ENCODE data around the gene C18orf63. TPM values are rescaled to one million over a fixed set of nuclear protein-coding genes. Genes with fewer than 3 reads are reported as not detected.

The C18orf63 gene
- total RNA-seq, 1 experiment from 2014 or later: not detected

GRCh38 chr18:74299746-74300145, 15.9 kb upstream of the C18orf63 start:
- peaks cover 6% of the 10 kb centered on the region for H3K27me3 ChIP-seq (replicated peaks; ENCODE audit: insufficient read depth, low read depth, low read length, poor library complexity)
- no peak overlapping the region for H3K27ac ChIP-seq (ENCODE audit: low read depth, low read length, poor library complexity, severe bottlenecking)
- H3K4me3 ChIP-seq (ENCODE audit: low read depth, low read length, poor library complexity, severe bottlenecking): no peak overlapping the region
- POLR2A ChIA-PET (ENCODE audit: low non-redundant PET): no interaction called here
- intact Hi-C loops (cut with micrococcal nuclease; ENCODE audit: unreplicated experiment): no loop called here
- TF ChIP-seq EZH2 (IDR thresholded peaks at IDR 0.05; ENCODE audit: borderline replicate concordance, low read depth, low read length, poor library complexity, severe bottlenecking): no peak
- TF ChIP-seq CTCF (conservative IDR thresholded peaks at IDR 0.05; ENCODE audit: low read depth, low read length): no peak
- H3K9me3 ChIP-seq (ENCODE audit: low read depth, low read length, poor library complexity, severe bottlenecking): no peaks in the 10 kb centered on the region
- no TSS peak for BruUV-seq (replicated peaks)
- DNase-seq (ENCODE audit: low spot score): no peak
- CTCF ChIA-PET: no interaction called here
- H3K36me3 ChIP-seq (ENCODE audit: insufficient read depth, low read length, poor library complexity, severe bottlenecking): no peaks in the 10 kb centered on the region
- no peaks in the 10 kb centered on the region for H3K4me1 ChIP-seq (ENCODE audit: insufficient read depth, low read length, poor library complexity, severe bottlenecking)

GRCh38 chr18:74303306-74303705, 12.3 kb upstream of the C18orf63 start:
- intact Hi-C loops (cut with micrococcal nuclease; ENCODE audit: unreplicated experiment): no loop called here
- TF ChIP-seq EZH2 (IDR thresholded peaks at IDR 0.05; ENCODE audit: borderline replicate concordance, low read depth, low read length, poor library complexity, severe bottlenecking) (no peak), CTCF (conservative IDR thresholded peaks at IDR 0.05; ENCODE audit: low read depth, low read length) (no peak)
- Histone ChIP-seq H3K27ac (ENCODE audit: low read depth, low read length, poor library complexity, severe bottlenecking) (no peak overlapping the region), H3K27me3 (replicated peaks; ENCODE audit: insufficient read depth, low read depth, low read length, poor library complexity) (peaks cover 18% of the 10 kb centered on the region), H3K4me3 (ENCODE audit: low read depth, low read length, poor library complexity, severe bottlenecking) (no peak overlapping the region), H3K36me3 (ENCODE audit: insufficient read depth, low read length, poor library complexity, severe bottlenecking) (no peaks in the 10 kb centered on the region), H3K9me3 (ENCODE audit: low read depth, low read length, poor library complexity, severe bottlenecking) (no peaks in the 10 kb centered on the region), H3K4me1 (ENCODE audit: insufficient read depth, low read length, poor library complexity, severe bottlenecking) (no peaks in the 10 kb centered on the region)
- no TSS peak for BruUV-seq (replicated peaks)
- no peak for DNase-seq (ENCODE audit: low spot score)
- ChIA-PET CTCF (no interaction called here), POLR2A (ENCODE audit: low non-redundant PET) (no interaction called here)

GRCh38 chr18:74303936-74304335, 11.7 kb upstream of the C18orf63 start:
- no TSS peak for BruUV-seq (replicated peaks)
- ChIA-PET CTCF (no interaction called here), POLR2A (ENCODE audit: low non-redundant PET) (no interaction called here)
- Histone ChIP-seq H3K36me3 (ENCODE audit: insufficient read depth, low read length, poor library complexity, severe bottlenecking) (no peaks in the 10 kb centered on the region), H3K4me1 (ENCODE audit: insufficient read depth, low read length, poor library complexity, severe bottlenecking) (no peaks in the 10 kb centered on the region), H3K27ac (ENCODE audit: low read depth, low read length, poor library complexity, severe bottlenecking) (no peak overlapping the region), H3K4me3 (ENCODE audit: low read depth, low read length, poor library complexity, severe bottlenecking) (no peak overlapping the region), H3K27me3 (replicated peaks; ENCODE audit: insufficient read depth, low read depth, low read length, poor library complexity) (peaks cover 21% of the 10 kb centered on the region), H3K9me3 (ENCODE audit: low read depth, low read length, poor library complexity, severe bottlenecking) (no peaks in the 10 kb centered on the region)
- no peak for DNase-seq (ENCODE audit: low spot score)
- intact Hi-C loops (cut with micrococcal nuclease; ENCODE audit: unreplicated experiment): no loop called here
- no peak for TF ChIP-seq EZH2 (IDR thresholded peaks at IDR 0.05; ENCODE audit: borderline replicate concordance, low read depth, low read length, poor library complexity, severe bottlenecking)
- TF ChIP-seq CTCF (conservative IDR thresholded peaks at IDR 0.05; ENCODE audit: low read depth, low read length): no peak
